ENCODE results near the gene SOX1.

DNA sequence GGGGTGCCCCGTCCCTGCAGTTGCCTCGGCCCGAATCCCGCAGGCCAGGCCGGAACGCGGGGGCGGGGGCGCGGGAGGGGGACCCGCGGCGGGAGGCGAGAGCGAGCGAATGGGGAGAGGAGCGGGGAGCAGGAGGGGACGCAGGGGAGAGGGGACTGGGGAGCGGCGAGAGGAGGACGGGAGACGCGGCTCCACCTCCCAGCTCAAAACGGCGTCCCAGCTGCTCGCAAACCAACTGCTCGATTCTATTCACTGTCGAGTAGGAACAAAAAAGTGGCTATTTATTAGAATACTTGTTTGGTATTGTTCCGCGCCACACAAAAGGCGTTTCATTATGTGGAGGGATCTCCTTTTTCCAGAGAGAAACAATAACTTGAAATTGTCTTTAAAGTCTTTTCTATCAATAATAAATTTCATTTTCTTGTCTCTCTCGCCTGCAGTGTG, 10.6 kb upstream of the SOX1 start:
- TF ChIP-seq, protein P1, sequence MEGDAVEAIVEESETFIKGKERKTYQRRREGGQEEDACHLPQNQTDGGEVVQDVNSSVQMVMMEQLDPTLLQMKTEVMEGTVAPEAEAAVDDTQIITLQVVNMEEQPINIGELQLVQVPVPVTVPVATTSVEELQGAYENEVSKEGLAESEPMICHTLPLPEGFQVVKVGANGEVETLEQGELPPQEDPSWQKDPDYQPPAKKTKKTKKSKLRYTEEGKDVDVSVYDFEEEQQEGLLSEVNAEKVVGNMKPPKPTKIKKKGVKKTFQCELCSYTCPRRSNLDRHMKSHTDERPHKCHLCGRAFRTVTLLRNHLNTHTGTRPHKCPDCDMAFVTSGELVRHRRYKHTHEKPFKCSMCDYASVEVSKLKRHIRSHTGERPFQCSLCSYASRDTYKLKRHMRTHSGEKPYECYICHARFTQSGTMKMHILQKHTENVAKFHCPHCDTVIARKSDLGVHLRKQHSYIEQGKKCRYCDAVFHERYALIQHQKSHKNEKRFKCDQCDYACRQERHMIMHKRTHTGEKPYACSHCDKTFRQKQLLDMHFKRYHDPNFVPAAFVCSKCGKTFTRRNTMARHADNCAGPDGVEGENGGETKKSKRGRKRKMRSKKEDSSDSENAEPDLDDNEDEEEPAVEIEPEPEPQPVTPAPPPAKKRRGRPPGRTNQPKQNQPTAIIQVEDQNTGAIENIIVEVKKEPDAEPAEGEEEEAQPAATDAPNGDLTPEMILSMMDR (IDR thresholded peaks at IDR 0.05 in 8 of 11, conservative IDR thresholded peaks at IDR 0.05 in 3 of 11), result no peak
- no peak for TF ChIP-seq POLR2AphosphoS5 (IDR thresholded peaks at IDR 0.05)
